Sigmoid colon (tissue), 7 donors: Measurements from ENCODE around the gene APOB. TPM values are rescaled to one million over a fixed set of nuclear protein-coding genes. Genes with fewer than 3 reads are reported as not detected.

ENCODE experiments used
- DNase-seq: peaks from one replicate; pipeline ENCODE4 v3.0.0-alpha.2; 2019
- H3K27ac ChIP-seq, 4 donors: fragments of 200-600 bp; sonication (generic); one replicate each; pipeline ENCODE4 v1.5.1; 2016 to 2019; ENCODE audit warnings: mild to moderate bottlenecking in 1 of 4
- H3K27me3 ChIP-seq, 3 donors: fragments of 200-600 bp; sonication (generic); one replicate each; pipeline ENCODE4 v1.5.1; 2019; ENCODE audit warnings: mild to moderate bottlenecking in 1 of 3
- H3K36me3 ChIP-seq, 4 donors: fragments of 200-600 bp; sonication (generic); one replicate each; pipeline ENCODE4 v1.5.1; 2016 to 2019
- H3K4me1 ChIP-seq, 4 donors: fragments of 200-600 bp; sonication (generic); one replicate each; pipeline ENCODE4 v1.5.1; 2017 to 2019
- H3K4me3 ChIP-seq, 4 donors: fragments of 200-600 bp; sonication (generic); one replicate each; pipeline ENCODE4 v1.5.1; 2017 to 2019; ENCODE audit warnings: mild to moderate bottlenecking in 2 of 4, moderate library complexity in 1 of 4
- H3K9me3 ChIP-seq, 4 donors: fragments of 200-600 bp in 3 of 4; sonication (generic) in 3 of 4; one replicate each; pipeline versions ENCODE4 v1.5.1 to v1.6.1; 2013 to 2019
- EP300 ChIP-seq, 4 donors: sonication (generic); formaldehyde crosslinking; IDR thresholded peaks; one replicate each; pipeline ENCODE4 v1.6.1; 2017; ENCODE audit warnings: antibody characterized with exemption in 4 of 4
- POLR2A ChIP-seq, 2 donors: fragments of 450-650 bp; IDR thresholded peaks; one replicate each; pipeline ENCODE4 v1.6.1; 2016; ENCODE audit warnings: antibody characterized with exemption in 2 of 2, mild to moderate bottlenecking in 2 of 2, moderate library complexity in 2 of 2
- POLR2AphosphoS5 ChIP-seq, 4 donors: sonication (generic); formaldehyde crosslinking; IDR thresholded peaks; one replicate each; pipeline ENCODE4 v1.6.1; 2017; ENCODE audit warnings: antibody characterized with exemption in 4 of 4
- WGBS, 2 donors: extraction: QIAGEN DNeasy Blood & Tissue Kit; methylation state at CpG; one replicate each; pipeline ENCODE4 v1.1.7; 2013; 5-methylcytosine and 5-hydroxymethylcytosine counted together
- intact Hi-C: fragments of 100-400 bp; cut with DNase I; formaldehyde crosslinking; loops from one replicate; pipeline ENCODE4 v1.15.1; 2023
- polyA plus RNA-seq, 3 donors: library from polyadenylated mRNA; stranded (reverse); fragments of 200-250 nt; gene quantifications; one replicate each; pipeline ENCODE4 v1.2.3, GENCODE V29; 2013
- total RNA-seq, 4 donors: library from RNA; depleted of rRNA; stranded (reverse); fragments of >200 nt; gene quantifications; one replicate each; pipeline ENCODE4 v1.1.0, GENCODE V29; 2016
- TF ChIP-seq, protein P1 (sequence below), 4 experiments: fragments of 450-650 bp in 3 of 4; fragments of 200-600 bp in 1 of 4; IDR thresholded peaks; one replicate each; pipeline ENCODE4 v1.5.1; 2016 to 2019; ENCODE audit warnings: antibody characterized with exemption in 4 of 4, mild to moderate bottlenecking in 3 of 4, moderate library complexity in 2 of 4
- donor health status: healthy with polysubstance abuse.
- donor health status: Bipolar disorder and iron deficiency.
- donor health status: healthy.

Gene APOB
- total and polyA plus RNA-seq, 7 donors, result under 0.01 to 3.6 (median 0.69) TPM; not detected in 1

DNA sequence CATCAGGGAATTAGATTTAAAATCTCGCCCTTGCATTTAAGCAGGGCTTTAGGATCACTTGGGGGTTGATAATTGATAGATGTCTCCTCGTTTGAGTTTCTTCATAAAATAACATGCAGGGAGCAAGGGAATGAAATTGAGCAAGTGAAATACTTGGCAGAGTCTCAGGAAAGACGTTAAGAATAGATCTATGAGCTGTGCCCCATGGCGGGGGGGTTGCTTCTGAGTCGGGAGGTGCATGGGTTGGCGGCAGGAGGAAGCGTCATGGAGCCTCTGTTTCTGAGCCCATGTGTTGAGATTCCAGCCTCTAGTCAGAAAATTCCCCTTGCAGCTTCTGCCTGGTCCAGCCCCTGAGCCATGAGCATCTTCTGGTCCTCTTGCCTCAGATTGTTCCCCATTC is 82.0 kb downstream of the APOB start:
- H3K9me3 ChIP-seq, result no peaks in the 10 kb centered on the region
- H3K36me3 ChIP-seq, result no peaks in the 10 kb centered on the region
- peaks cover 0 to 25% (median 18%) of the 10 kb centered on the region in 4 donors for H3K4me1 ChIP-seq
- WGBS, 2 donors, result 56 to 63% methylated on average over 7 of the region's 7 CpGs
- peak overlapping the region in 3 of 4 donors; percentile 61 to 72 (median 70) for H3K27ac ChIP-seq
- TF ChIP-seq, protein P1, sequence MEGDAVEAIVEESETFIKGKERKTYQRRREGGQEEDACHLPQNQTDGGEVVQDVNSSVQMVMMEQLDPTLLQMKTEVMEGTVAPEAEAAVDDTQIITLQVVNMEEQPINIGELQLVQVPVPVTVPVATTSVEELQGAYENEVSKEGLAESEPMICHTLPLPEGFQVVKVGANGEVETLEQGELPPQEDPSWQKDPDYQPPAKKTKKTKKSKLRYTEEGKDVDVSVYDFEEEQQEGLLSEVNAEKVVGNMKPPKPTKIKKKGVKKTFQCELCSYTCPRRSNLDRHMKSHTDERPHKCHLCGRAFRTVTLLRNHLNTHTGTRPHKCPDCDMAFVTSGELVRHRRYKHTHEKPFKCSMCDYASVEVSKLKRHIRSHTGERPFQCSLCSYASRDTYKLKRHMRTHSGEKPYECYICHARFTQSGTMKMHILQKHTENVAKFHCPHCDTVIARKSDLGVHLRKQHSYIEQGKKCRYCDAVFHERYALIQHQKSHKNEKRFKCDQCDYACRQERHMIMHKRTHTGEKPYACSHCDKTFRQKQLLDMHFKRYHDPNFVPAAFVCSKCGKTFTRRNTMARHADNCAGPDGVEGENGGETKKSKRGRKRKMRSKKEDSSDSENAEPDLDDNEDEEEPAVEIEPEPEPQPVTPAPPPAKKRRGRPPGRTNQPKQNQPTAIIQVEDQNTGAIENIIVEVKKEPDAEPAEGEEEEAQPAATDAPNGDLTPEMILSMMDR (IDR thresholded peaks at IDR 0.05), result no peak
- TF ChIP-seq EP300 (IDR thresholded peaks at IDR 0.05) (no peak), POLR2A (IDR thresholded peaks at IDR 0.05) (no peak), POLR2AphosphoS5 (IDR thresholded peaks at IDR 0.05) (peak in 2 of 4 donors; percentile 5 to 32)
- intact Hi-C loops, result loop anchor here (2.0 to 5.0 kb wide), 2 partner anchors 139 to 180 kb away; partner anchors contain the start of gene LDAH
- peak; percentile 84 for DNase-seq
- no peak overlapping the region for H3K4me3 ChIP-seq
- H3K27me3 ChIP-seq, result no peaks in the 10 kb centered on the region

DNA sequence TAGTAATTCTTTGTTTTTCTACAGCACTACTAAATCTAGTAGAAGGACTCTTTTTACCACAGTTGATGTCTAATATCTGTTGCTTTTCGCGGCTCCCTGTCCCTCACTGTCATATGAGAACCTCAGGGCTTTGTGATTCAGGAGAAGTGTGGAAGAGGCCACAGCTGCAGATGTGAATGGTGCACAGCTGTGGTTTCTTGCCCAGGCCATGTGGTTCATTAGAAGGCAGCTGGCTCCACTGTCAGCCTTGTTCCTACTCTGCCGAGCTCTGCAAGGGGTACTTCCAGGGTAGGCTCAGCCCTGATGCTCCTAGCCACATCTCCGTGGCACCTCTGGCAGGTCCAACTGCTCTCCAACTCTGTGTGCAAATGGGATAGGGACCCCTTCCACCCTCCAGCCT is 83.9 kb downstream of the APOB start:
- Histone ChIP-seq H3K36me3 (no peaks in the 10 kb centered on the region), H3K4me3 (no peak overlapping the region), H3K27me3 (no peaks in the 10 kb centered on the region), H3K9me3 (no peaks in the 10 kb centered on the region), H3K4me1 (peaks cover 0 to 25% (median 18%) of the 10 kb centered on the region in 4 donors), H3K27ac (no peak overlapping the region)
- intact Hi-C loops, result loop anchor here (5.0 kb wide), 1 partner anchor 178 kb away; no protein-coding TSS in a partner anchor
- no peak for DNase-seq
- WGBS, 2 donors, result 64 to 75% methylated on average over 4 of the region's 4 CpGs
- no peak for TF ChIP-seq EP300 (IDR thresholded peaks at IDR 0.05)
- no peak for TF ChIP-seq POLR2AphosphoS5 (IDR thresholded peaks at IDR 0.05)
- no peak for TF ChIP-seq POLR2A (IDR thresholded peaks at IDR 0.05)
- TF ChIP-seq, protein P1 (IDR thresholded peaks at IDR 0.05), result no peak

DNA sequence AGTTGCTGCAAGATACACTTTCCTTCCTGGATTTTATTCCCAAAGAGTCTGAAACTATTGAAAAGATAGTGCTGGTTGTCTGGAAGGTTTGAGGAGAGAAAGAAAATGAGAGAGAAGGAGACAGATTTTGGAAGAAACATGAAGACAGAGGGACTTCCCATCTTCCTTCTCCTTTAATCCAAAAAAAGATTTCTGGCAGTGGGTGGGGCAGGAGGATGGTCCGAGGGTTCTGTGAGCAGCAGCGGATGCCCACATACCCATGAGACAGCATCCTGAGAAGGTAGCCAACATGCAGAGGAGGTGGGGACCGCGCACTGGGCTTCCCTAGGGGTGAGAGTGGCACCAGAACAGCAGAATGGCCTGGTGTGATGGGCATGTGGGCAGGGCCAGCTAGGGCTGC is 84.6 kb downstream of the APOB start:
- no peak for DNase-seq
- TF ChIP-seq EP300 (IDR thresholded peaks at IDR 0.05) (no peak), POLR2AphosphoS5 (IDR thresholded peaks at IDR 0.05) (no peak), POLR2A (IDR thresholded peaks at IDR 0.05) (no peak)
- TF ChIP-seq, protein P1 (IDR thresholded peaks at IDR 0.05), result no peak
- Histone ChIP-seq H3K36me3 (no peaks in the 10 kb centered on the region), H3K9me3 (no peaks in the 10 kb centered on the region), H3K27me3 (no peaks in the 10 kb centered on the region), H3K4me3 (no peak overlapping the region), H3K4me1 (peaks cover 0 to 25% (median 18%) of the 10 kb centered on the region in 4 donors), H3K27ac (no peak overlapping the region)
- intact Hi-C loops, result no loop called here
- 59 to 82% methylated on average over 4 of the region's 4 CpGs for WGBS, 2 donors

DNA sequence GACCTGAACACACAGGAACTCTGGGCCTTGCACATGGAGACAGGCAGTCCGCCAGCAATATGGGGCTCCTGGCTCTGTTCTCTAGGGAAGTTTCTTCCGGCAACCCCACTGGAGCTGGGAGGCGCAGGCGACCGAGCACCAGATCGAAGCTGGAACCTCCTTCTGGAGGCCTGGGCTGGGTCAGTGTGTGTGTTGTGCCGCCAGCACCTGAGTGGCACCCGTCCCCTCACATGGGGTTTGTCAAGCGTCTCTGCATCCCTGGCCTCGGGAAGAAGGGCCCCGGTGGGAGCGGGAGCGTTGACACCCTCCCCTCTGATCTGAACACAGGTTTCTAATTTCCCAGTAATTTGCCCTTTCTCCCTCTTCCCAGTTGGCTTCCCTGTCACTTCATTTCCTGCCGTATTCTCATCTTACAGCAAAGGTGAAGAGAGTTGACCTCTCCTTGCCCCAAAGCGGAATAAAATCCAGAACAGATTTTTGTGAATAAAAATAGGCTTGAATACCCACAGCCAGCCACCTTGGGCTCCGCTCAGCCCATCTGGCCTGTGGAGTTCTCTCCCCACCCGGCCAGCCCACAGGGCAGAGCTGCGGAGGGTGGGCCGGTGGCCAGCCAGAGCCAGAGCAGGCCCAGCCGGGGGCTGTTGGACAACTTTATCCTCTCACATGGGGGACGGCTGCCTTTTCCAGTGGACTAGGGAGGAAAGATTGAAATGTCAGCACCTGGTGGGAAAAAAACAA is 85.9 kb downstream of the APOB start:
- intact Hi-C loops, result no loop called here
- TF ChIP-seq POLR2AphosphoS5 (IDR thresholded peaks at IDR 0.05), result no peak
- TF ChIP-seq EP300 (IDR thresholded peaks at IDR 0.05), result no peak
- TF ChIP-seq, protein P1 (IDR thresholded peaks at IDR 0.05), result no peak
- TF ChIP-seq POLR2A (IDR thresholded peaks at IDR 0.05), result no peak
- Histone ChIP-seq H3K4me1 (peaks cover 0 to 21% (median 18%) of the 10 kb centered on the region in 4 donors), H3K27ac (no peak overlapping the region), H3K4me3 (no peak overlapping the region), H3K27me3 (no peaks in the 10 kb centered on the region), H3K9me3 (no peaks in the 10 kb centered on the region), H3K36me3 (no peaks in the 10 kb centered on the region)
- WGBS, 2 donors, result 83 to 85% methylated on average over 21 of the region's 21 CpGs
- DNase-seq, result no peak
